Nephron (organoid): ENCODE results near the gene MLNR.

ENCODE experiments used
- H3K27ac Mint-ChIP-seq, 3 experiments: 2 replicates each; pipeline ENCODE4 v1.8.0; 2020; ENCODE audit warnings: mixed read lengths in 3 of 3, mild to moderate bottlenecking in 2 of 3, moderate library complexity in 1 of 3
- H3K27me3 Mint-ChIP-seq: 2 replicates; pipeline ENCODE4 v1.8.0; 2021; ENCODE audit warnings: low read depth, mild to moderate bottlenecking, moderate library complexity, mixed read lengths
- H3K36me3 Mint-ChIP-seq: 2 replicates; pipeline ENCODE4 v1.8.0; 2020; ENCODE audit warnings: low read depth, mixed read lengths
- H3K4me1 Mint-ChIP-seq: 2 replicates; pipeline ENCODE4 v1.8.0; 2020; ENCODE audit warnings: mixed read lengths
- H3K4me3 Mint-ChIP-seq, 3 experiments: 2 replicates each; pipeline ENCODE4 v1.8.0; 2020; ENCODE audit warnings: mild to moderate bottlenecking in 3 of 3, mixed read lengths in 3 of 3, moderate library complexity in 2 of 3
- H3K9me3 Mint-ChIP-seq: 2 replicates; pipeline ENCODE4 v1.8.0; 2020; ENCODE audit warnings: mixed read lengths
- TF ChIP-seq, protein P1 (sequence below), 3 experiments: fragments of 200-600 bp; sonication (generic); IDR thresholded peaks; one replicate each; pipeline ENCODE4 v1.5.0; 2021; ENCODE audit warnings: antibody characterized with exemption in 3 of 3; ENCODE audit not compliant: unreplicated experiment in 3 of 3

Gene MLNR

DNA sequence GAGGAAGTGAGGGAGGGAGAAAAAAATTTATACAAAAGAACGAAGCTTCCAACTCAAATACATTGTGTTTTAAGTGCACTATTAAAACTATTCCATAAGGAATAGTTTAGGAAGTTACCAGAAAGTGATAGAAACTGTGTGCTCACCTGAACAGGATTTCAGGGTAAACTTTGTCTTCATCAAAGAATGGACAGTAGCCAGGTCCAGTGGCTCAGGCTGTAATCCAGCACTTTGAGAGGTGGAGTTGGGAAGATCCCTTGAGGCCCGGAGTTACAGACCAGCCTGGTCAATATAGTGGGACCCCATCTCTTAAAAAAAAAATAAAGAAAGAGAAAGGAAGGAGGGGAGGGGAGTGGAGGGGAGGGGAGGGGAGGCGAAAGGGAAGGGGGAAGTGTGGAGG lies 14.6 kb downstream of the MLNR start:
- Mint-ChIP-seq H3K27ac (no peak overlapping the region), H3K36me3 (no peaks in the 10 kb centered on the region), H3K27me3 (no peaks in the 10 kb centered on the region), H3K4me3 (no peak overlapping the region), H3K4me1 (no peaks in the 10 kb centered on the region), H3K9me3 (no peaks in the 10 kb centered on the region)
- TF ChIP-seq, protein P1, sequence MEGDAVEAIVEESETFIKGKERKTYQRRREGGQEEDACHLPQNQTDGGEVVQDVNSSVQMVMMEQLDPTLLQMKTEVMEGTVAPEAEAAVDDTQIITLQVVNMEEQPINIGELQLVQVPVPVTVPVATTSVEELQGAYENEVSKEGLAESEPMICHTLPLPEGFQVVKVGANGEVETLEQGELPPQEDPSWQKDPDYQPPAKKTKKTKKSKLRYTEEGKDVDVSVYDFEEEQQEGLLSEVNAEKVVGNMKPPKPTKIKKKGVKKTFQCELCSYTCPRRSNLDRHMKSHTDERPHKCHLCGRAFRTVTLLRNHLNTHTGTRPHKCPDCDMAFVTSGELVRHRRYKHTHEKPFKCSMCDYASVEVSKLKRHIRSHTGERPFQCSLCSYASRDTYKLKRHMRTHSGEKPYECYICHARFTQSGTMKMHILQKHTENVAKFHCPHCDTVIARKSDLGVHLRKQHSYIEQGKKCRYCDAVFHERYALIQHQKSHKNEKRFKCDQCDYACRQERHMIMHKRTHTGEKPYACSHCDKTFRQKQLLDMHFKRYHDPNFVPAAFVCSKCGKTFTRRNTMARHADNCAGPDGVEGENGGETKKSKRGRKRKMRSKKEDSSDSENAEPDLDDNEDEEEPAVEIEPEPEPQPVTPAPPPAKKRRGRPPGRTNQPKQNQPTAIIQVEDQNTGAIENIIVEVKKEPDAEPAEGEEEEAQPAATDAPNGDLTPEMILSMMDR (IDR thresholded peaks at IDR 0.05; ENCODE audit: unreplicated experiment in 3 of 3): no peak

DNA sequence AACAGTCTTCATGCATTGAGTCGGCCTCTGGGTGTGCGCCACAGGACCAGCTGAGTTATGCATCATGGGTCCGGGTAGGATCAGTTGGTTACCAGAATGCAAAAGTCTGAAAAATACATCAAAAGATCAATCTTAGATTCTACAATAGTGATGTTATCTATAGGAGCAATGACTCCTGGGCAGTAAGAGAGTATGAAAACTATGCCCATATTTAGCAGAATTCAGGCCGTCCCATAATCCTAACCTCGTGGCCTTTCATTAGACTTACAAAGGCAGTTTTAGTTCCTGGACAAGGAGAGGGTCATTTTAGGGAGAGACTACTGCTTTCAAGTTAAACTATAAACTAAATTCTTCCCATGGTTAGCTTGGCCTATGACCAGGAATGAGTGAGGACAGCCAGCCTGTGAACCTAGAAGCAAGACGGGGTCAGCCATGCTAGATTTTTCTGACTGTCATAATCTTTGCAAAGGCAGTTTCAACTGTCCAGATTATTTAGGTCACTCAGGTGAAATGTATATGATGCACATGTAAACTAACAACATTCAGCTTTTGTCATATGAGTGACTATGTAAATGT lies 15.8 kb downstream of the MLNR start:
- H3K27ac Mint-ChIP-seq: peak overlapping the region in 2 of 3 experiments; percentile 11 to 20
- no peak overlapping the region for H3K4me3 Mint-ChIP-seq
- TF ChIP-seq, protein P1 (IDR thresholded peaks at IDR 0.05; ENCODE audit: unreplicated experiment in 3 of 3): no peak
- no peaks in the 10 kb centered on the region for H3K27me3 Mint-ChIP-seq
- H3K36me3 Mint-ChIP-seq: no peaks in the 10 kb centered on the region
- H3K4me1 Mint-ChIP-seq: no peaks in the 10 kb centered on the region
- no peaks in the 10 kb centered on the region for H3K9me3 Mint-ChIP-seq

DNA sequence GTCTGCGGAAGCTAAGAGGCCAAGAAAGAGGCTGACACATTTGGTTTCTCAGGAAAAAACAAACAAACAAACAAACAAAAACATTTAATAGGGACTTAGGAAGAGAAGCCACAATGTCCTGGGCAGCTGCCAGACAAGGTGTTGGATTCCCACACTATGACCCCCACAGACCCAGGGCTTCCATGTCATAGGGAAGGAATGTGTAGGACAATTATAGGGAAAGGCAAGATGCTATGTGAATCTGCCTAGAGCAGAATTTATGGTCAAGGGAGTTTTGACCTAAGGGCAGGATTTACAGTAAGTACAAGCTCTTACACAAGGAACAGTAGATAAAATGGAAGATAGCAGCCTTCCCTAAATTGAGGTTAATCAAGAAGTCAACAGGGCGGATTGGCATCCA lies 18.5 kb downstream of the MLNR start:
- Mint-ChIP-seq H3K4me1 (no peaks in the 10 kb centered on the region), H3K36me3 (no peaks in the 10 kb centered on the region), H3K27ac (no peak overlapping the region), H3K9me3 (no peaks in the 10 kb centered on the region), H3K27me3 (peaks cover 3% of the 10 kb centered on the region), H3K4me3 (no peak overlapping the region)
- TF ChIP-seq, protein P1 (IDR thresholded peaks at IDR 0.05; ENCODE audit: unreplicated experiment in 3 of 3): no peak

DNA sequence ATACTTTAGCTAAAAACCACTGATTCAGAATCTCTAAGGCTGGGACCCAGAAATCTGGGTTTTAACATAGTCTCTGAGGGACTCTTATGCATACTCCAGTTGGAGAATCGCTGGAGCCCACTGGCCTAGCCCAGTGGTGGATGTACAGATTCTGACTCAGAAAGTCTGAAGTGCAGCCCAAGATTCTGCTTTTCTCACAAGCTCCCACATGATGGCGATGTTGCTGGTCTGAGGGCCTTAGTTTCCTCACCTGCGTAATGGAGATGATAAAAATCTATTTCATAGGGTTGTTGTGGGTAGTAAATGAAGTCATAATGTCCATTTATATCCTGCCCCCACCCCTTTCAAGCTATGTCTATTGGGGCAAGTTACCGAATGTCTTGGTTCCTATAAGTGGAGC lies 19.9 kb downstream of the MLNR start:
- Mint-ChIP-seq H3K36me3 (no peaks in the 10 kb centered on the region), H3K27ac (no peak overlapping the region), H3K4me1 (no peaks in the 10 kb centered on the region), H3K27me3 (peaks cover 3% of the 10 kb centered on the region), H3K9me3 (no peaks in the 10 kb centered on the region), H3K4me3 (no peak overlapping the region)
- TF ChIP-seq, protein P1 (IDR thresholded peaks at IDR 0.05; ENCODE audit: unreplicated experiment in 3 of 3): no peak

DNA sequence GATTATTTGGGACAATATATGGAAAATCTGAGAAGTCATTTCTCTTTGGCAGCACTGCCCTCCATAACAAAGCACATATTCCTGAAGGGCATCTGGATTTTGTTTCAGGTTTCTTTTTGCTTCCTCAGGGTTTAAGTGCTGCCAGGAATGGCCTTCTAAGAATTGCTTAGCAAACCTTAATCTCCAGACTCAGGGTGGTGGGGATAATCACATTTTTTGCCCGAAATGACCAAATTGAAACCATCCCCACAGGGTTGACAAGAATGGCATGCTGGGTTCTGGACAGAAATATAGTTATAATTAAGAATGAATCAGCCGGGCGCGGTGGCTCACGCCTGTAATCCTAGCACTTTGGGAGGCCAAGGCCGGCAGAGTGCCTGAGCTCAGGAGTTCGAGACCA lies 21.2 kb downstream of the MLNR start:
- H3K27ac Mint-ChIP-seq: no peak overlapping the region
- TF ChIP-seq, protein P1 (IDR thresholded peaks at IDR 0.05; ENCODE audit: unreplicated experiment in 3 of 3): no peak
- H3K9me3 Mint-ChIP-seq: no peaks in the 10 kb centered on the region
- no peaks in the 10 kb centered on the region for H3K36me3 Mint-ChIP-seq
- peaks cover 3% of the 10 kb centered on the region for H3K27me3 Mint-ChIP-seq
- no peak overlapping the region for H3K4me3 Mint-ChIP-seq
- no peaks in the 10 kb centered on the region for H3K4me1 Mint-ChIP-seq

DNA sequence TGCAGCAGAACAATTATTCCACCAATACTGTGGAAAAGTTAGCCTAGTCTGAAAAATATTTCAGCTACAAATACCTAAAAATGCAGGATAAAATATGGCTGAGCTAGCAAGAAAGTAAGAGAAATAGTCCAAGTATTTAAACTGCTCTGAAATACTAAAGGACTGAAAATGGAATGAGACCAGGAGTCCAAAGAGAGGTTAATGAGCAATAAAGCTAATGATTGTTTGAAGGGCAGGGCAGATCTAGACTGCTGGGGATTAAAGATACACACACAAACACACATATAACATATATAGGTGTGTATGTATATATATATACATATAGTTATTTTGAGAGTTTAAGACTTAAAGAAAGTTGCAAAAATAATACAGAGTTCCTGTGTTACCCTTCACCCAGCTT lies 25.0 kb downstream of the MLNR start:
- peak overlapping the region in 2 of 3 experiments; percentile 15 to 72 for H3K27ac Mint-ChIP-seq
- no peaks in the 10 kb centered on the region for H3K36me3 Mint-ChIP-seq
- H3K4me3 Mint-ChIP-seq: peak overlapping the region; percentile 27 to 35 (median 33)
- peaks cover 16% of the 10 kb centered on the region for H3K4me1 Mint-ChIP-seq
- TF ChIP-seq, protein P1 (IDR thresholded peaks at IDR 0.05; ENCODE audit: unreplicated experiment in 3 of 3): no peak
- H3K27me3 Mint-ChIP-seq: peaks cover 3% of the 10 kb centered on the region
- no peaks in the 10 kb centered on the region for H3K9me3 Mint-ChIP-seq
